ENCODE data around the gene MEGF8. TPM values are rescaled to one million over a fixed set of nuclear protein-coding genes. Genes with fewer than 3 reads are reported as not detected.

The MEGF8 gene
- total and polyA plus RNA-seq, 12 donors: 7.2 to 51.9 (median 29.7) TPM

GRCh38 chr19:42322305-42322704 is 3.1 kb upstream of the MEGF8 start:
- TF ChIP-seq POLR2A (IDR thresholded peaks at IDR 0.05): no peak
- no peak for TF ChIP-seq CTCF (IDR thresholded peaks at IDR 0.05)
- Histone ChIP-seq H3K4me3 (no peak overlapping the region), H3K9me3 (replicated peaks in 1 of 3) (no peaks in the 10 kb centered on the region), H3K27ac (no peak overlapping the region), H3K36me3 (replicated peaks in 1 of 2) (no peaks in the 10 kb centered on the region), H3K4me1 (replicated peaks in 1 of 2) (peaks cover 14% of the 10 kb centered on the region in 2 donors), H3K27me3 (peaks cover 16% of the 10 kb centered on the region)
- DNase-seq: no peak
- intact Hi-C loops (cut with DNase I): loop anchor here in 1 of 2 donors (10.0 kb wide), 1 partner anchor 188 kb away; the partner anchor contains the start of gene POU2F2
- 76 to 84% (median 80%) methylated on average over 9 of the region's 9 CpGs for WGBS, 4 donors

- TF ChIP-seq CTCF (IDR thresholded peaks at IDR 0.05): no peak
- TF ChIP-seq POLR2A (IDR thresholded peaks at IDR 0.05): no peak
- no peak for DNase-seq
- peaks cover 14 to 22% of the 10 kb centered on the region in 2 donors for H3K4me1 ChIP-seq (replicated peaks in 1 of 2)
- peaks cover 16% of the 10 kb centered on the region for H3K27me3 ChIP-seq
- H3K9me3 ChIP-seq (replicated peaks in 1 of 3): no peaks in the 10 kb centered on the region
- H3K27ac ChIP-seq: no peak overlapping the region
- H3K36me3 ChIP-seq (replicated peaks in 1 of 2): no peaks in the 10 kb centered on the region
- intact Hi-C loops (cut with DNase I): loop anchor here in 1 of 2 donors (10.0 kb wide), 1 partner anchor 189 kb away; the partner anchor contains the start of gene POU2F2
- WGBS, 4 donors: 36 to 38% (median 37%) methylated on average over 13 to 29 of the region's 29 CpGs; no CpG with 5 or more reads in 1 of the 4 donors
- H3K4me3 ChIP-seq: no peak overlapping the region
These were observed 2.0 kb upstream of the MEGF8 start for GRCh38 chr19:42323473-42323851.

- DNase-seq: peak in 1 of 7 donors; percentile 25
- TF ChIP-seq CTCF (IDR thresholded peaks at IDR 0.05) (no peak), POLR2A (IDR thresholded peaks at IDR 0.05) (no peak)
- 3 to 6% (median 6%) methylated on average over 7 to 92 of the region's 92 CpGs for WGBS, 4 donors
- no peaks in the 10 kb centered on the region for H3K9me3 ChIP-seq (replicated peaks in 1 of 3)
- peaks cover 14 to 22% of the 10 kb centered on the region in 2 donors for H3K4me1 ChIP-seq (replicated peaks in 1 of 2)
- no peaks in the 10 kb centered on the region for H3K36me3 ChIP-seq (replicated peaks in 1 of 2)
- peak overlapping the region in 1 of 4 donors; percentile 91 for H3K4me3 ChIP-seq
- H3K27me3 ChIP-seq: peaks cover 16% of the 10 kb centered on the region
- no peak overlapping the region for H3K27ac ChIP-seq
- intact Hi-C loops (cut with DNase I): loop anchor here in 1 of 2 donors (10.0 kb wide), 1 partner anchor 189 kb away; the partner anchor contains the start of gene POU2F2
These were observed 1.4 kb upstream of the MEGF8 start for GRCh38 chr19:42323852-42324654.

- Histone ChIP-seq H3K36me3 (replicated peaks in 1 of 2) (no peaks in the 10 kb centered on the region), H3K4me3 (peak overlapping the region in 1 of 4 donors; percentile 91), H3K27me3 (peaks cover 16% of the 10 kb centered on the region), H3K27ac (no peak overlapping the region), H3K4me1 (replicated peaks in 1 of 2) (peaks cover 14 to 22% of the 10 kb centered on the region in 2 donors), H3K9me3 (replicated peaks in 1 of 3) (no peaks in the 10 kb centered on the region)
- DNase-seq: no peak
- intact Hi-C loops (cut with DNase I): loop anchor here in 1 of 2 donors (10.0 kb wide), 1 partner anchor 190 kb away; the partner anchor contains the start of gene POU2F2
- peak in 2 of 6 experiments; percentile 85 to 94 for TF ChIP-seq CTCF (IDR thresholded peaks at IDR 0.05)
- TF ChIP-seq POLR2A (IDR thresholded peaks at IDR 0.05): no peak
- 2 to 5% (median 4%) methylated on average over 22 to 37 of the region's 38 CpGs for WGBS, 4 donors
These were observed 654 bp upstream of the MEGF8 start for GRCh38 chr19:42324655-42325307.
